ENCODE results near the gene CALML5. TPM values are rescaled to one million over a fixed set of nuclear protein-coding genes. Genes with fewer than 3 reads are reported as not detected.

CALML5 gene
- total RNA-seq, 1 donor from 2014 or later = not detected

GRCh38 chr10:5460468-5461202 lies 38.7 kb downstream of the CALML5 start:
- Mint-ChIP-seq H3K4me1 (ENCODE audit: low read depth) (peaks cover 22% of the 10 kb centered on the region), H3K9me3 (ENCODE audit: low read depth) (no peaks in the 10 kb centered on the region), H3K4me3 (ENCODE audit: unreplicated experiment) (no peak overlapping the region), H3K27ac (ENCODE audit: unreplicated experiment) (no peak overlapping the region), H3K36me3 (ENCODE audit: low read depth) (peaks cover 23% of the 10 kb centered on the region), H3K27me3 (ENCODE audit: low read depth) (no peaks in the 10 kb centered on the region)
- no peak for DNase-seq (ENCODE audit: low spot score)
- no peak for TF ChIP-seq CTCF (IDR thresholded peaks at IDR 0.05)

- Mint-ChIP-seq H3K36me3 (ENCODE audit: low read depth) (peaks cover 36% of the 10 kb centered on the region), H3K27me3 (ENCODE audit: low read depth) (no peaks in the 10 kb centered on the region), H3K4me1 (ENCODE audit: low read depth) (peaks cover 21% of the 10 kb centered on the region), H3K9me3 (ENCODE audit: low read depth) (no peaks in the 10 kb centered on the region), H3K27ac (ENCODE audit: unreplicated experiment) (no peak overlapping the region), H3K4me3 (ENCODE audit: unreplicated experiment) (no peak overlapping the region)
- no peak for DNase-seq (ENCODE audit: low spot score)
- no peak for TF ChIP-seq CTCF (IDR thresholded peaks at IDR 0.05)
Observed at GRCh38 chr10:5458949-5459747, 40.2 kb downstream of the CALML5 start.

GRCh38 chr10:5458425-5458824 lies 40.9 kb downstream of the CALML5 start:
- Mint-ChIP-seq H3K27me3 (ENCODE audit: low read depth) (no peaks in the 10 kb centered on the region), H3K27ac (ENCODE audit: unreplicated experiment) (no peak overlapping the region), H3K36me3 (ENCODE audit: low read depth) (peaks cover 41% of the 10 kb centered on the region), H3K9me3 (ENCODE audit: low read depth) (no peaks in the 10 kb centered on the region), H3K4me3 (ENCODE audit: unreplicated experiment) (no peak overlapping the region), H3K4me1 (ENCODE audit: low read depth) (peaks cover 20% of the 10 kb centered on the region)
- TF ChIP-seq CTCF (IDR thresholded peaks at IDR 0.05) = no peak
- DNase-seq (ENCODE audit: low spot score) = no peak

GRCh38 chr10:5457741-5458140 lies 41.6 kb downstream of the CALML5 start:
- Mint-ChIP-seq H3K4me1 (ENCODE audit: low read depth) (peaks cover 18% of the 10 kb centered on the region), H3K9me3 (ENCODE audit: low read depth) (no peaks in the 10 kb centered on the region), H3K4me3 (ENCODE audit: unreplicated experiment) (no peak overlapping the region), H3K36me3 (ENCODE audit: low read depth) (peaks cover 46% of the 10 kb centered on the region), H3K27ac (ENCODE audit: unreplicated experiment) (no peak overlapping the region), H3K27me3 (ENCODE audit: low read depth) (no peaks in the 10 kb centered on the region)
- TF ChIP-seq CTCF (IDR thresholded peaks at IDR 0.05) = no peak
- no peak for DNase-seq (ENCODE audit: low spot score)

- Mint-ChIP-seq H3K4me3 (ENCODE audit: unreplicated experiment) (no peak overlapping the region), H3K27ac (ENCODE audit: unreplicated experiment) (no peak overlapping the region), H3K4me1 (ENCODE audit: low read depth) (peaks cover 11% of the 10 kb centered on the region), H3K9me3 (ENCODE audit: low read depth) (no peaks in the 10 kb centered on the region), H3K27me3 (ENCODE audit: low read depth) (no peaks in the 10 kb centered on the region), H3K36me3 (ENCODE audit: low read depth) (peaks cover 53% of the 10 kb centered on the region)
- no peak for DNase-seq (ENCODE audit: low spot score)
- TF ChIP-seq CTCF (IDR thresholded peaks at IDR 0.05) = no peak
Observed at GRCh38 chr10:5456563-5456962, 42.8 kb downstream of the CALML5 start.
